Stimulated activated CD8-positive, alpha-beta memory T cell treated with anti-CD3 and anti-CD28 coated beads, Interleukin-4, amount 100 ng/mL, for 1 hour (primary cell): ENCODE measurements around the gene PDLIM1.
A peak's percentile ranks its signal among the peaks of the same experiment; 100 is the strongest.

Experiments
- DNase-seq, 2 donors: peaks; one replicate each; pipeline ENCODE4 v3.0.0-alpha.2; 2020; ENCODE audit warnings: low read depth in 2 of 2, low spot score in 1 of 2

PDLIM1 gene

GRCh38 chr10:95265572-95265971 is 25.2 kb downstream of the PDLIM1 start:
- DNase-seq: no peak

DNA sequence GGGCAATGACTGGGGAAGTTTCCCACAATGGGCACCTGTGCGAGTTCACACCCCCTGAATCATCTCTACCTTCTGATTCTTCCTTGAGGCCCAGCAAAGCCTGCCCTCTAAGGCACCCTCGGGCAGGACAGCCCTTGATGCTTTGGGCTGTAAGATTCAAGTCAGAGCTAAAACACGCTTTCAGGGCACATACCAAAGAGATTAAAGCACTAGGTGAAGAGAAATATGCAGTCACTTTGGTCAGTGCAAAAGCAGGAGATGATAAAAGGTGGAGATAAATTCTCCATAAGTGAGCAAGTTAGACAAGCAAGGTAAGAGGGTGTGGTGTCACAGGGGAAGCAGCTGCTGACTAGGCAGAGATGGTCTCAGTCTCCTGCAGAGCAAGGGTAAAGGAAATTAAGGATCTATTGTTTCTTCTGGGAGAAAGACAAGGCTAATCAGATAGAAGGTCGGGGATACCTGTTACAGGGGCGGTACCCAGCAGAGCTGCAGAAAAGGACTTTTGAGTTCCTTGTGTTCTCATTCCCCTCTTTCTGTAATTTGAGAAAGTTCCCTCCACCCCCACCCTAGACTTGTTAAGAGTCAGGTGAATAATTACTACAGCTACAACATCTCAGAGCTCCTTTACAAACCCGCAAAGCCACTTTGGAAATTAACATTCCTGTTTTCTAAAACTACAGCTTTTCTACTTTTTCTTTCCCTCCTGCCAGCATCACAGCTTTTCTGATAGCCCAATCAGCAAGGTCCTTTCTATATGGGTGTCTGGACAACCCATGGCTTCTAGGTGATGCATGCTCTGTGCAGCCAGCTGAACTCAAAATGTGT is 26.4 kb downstream of the PDLIM1 start:
- DNase-seq: no peak

DNA sequence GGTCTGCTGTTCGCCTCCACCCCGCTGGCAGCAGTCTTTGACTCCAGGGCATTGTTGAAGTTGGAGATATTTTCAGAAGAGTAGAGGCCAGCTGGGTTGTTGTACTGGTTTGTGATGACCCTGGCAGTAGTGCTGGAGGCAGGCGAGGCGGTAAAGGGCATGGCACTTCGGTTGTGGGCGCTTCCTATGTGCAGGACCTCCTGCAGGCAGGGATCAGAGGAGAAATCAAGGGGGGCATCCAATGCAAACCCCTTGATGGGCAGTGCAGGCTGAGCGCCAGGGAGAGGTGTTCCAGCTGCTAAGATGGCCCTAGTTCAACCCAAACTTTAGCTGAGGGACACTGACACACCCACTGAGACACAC is 27.0 kb downstream of the PDLIM1 start:
- no peak for DNase-seq

DNA sequence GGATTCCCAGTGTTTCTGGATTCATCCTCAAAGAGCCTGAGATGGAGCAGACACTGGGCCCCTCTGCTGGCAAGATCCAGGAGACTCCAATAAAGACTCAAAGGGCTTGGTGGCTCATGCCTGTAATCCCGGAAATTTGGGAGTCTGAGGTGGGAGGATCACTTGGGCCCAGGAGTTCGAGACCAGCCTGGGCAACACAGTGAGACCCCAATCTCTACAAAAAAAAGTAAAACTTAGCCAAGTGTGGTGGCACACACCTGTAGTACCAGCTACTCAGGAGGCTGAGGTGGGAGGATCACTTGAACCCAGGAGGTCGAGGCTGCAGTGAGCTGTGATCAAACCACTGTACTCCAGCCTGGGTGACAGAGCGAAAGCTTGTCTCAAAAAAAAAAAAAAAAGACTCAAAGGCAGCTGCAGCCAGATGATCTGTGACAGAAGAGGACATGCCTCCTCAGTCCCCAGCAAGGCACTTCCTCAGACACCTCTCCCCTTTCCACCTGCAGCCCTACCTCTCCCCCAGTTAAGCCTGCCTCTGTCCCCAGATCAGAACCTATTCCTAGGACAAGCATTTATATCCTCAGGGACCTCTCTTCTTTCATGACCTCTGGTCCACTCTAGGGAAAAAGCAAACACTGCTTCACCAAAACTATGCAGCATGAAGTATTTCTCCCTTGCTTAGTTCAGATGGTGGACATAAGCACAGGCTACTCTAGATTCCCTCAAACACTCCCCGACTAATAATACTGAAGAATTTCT is 27.9 kb downstream of the PDLIM1 start:
- DNase-seq: no peak

DNA sequence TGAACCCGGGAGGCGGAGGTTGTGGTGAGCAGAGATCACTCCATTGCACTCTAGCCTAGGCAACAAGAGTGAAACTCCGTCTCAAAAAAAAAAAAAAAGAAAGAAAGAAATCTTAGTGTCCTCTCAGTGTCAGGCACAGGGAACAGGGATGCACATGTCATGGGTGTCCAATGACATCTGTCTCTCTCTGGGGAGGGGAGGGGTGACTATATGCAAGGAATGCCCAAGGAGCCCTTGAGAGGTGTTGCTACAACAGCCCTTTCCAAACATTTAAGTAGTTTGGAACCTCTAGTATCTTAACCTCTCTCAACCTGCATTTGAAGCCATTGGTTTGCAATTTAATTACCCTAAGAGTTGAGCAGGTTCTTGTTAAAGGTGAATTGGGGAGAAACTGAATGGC is 28.9 kb downstream of the PDLIM1 start:
- DNase-seq: no peak

DNA sequence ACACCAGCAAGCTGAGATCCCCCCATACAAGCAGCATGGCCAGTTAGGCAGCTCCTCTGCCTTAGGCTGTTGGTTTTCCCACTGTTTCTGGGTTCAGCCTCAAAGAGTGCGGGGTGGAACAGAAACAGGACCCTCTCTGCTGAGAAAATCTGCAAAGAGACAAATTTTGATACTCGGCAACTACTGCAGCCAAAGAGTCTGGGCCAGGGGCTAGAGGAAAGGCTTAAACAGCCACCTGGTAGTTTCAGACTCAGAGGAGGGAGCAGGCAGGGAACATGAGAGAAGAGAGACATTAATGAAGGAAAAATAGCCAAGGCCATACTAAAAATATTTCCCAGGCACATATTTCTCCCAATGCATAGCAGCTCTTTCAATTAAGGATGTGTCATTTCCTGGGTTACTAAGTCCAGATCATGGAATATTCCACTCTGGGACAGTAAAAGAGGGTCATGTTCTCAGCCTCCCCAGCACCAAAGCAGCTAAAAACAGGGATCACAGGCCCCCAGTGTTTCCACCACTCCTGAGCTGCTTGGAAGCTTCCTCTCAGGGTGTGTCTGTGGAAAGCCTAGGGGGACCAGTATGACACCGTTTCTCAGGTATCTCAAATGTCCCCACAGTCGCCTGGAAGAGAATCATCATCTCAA is 29.8 kb downstream of the PDLIM1 start:
- DNase-seq: no peak

GRCh38 chr10:95260397-95260881 is 30.4 kb downstream of the PDLIM1 start:
- no peak for DNase-seq

DNA sequence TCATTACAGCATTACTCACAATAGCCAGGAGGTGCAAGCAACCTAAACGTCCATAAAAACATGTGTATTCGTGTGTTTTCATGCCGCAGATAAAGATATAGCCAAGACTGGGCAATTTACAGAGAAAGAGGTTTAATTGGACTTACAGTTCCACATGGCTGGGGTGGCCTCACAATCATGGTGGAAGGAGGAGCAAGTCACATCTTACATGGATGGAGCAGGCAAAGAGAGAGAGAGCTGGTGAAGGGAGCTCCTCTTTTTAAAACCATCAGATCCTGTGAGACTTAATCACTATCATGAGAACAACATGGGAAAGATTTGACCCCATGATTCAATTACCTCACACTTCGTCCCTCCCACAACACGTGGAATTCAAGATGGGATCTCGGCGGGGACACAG is 33.0 kb downstream of the PDLIM1 start:
- DNase-seq: no peak

GRCh38 chr10:95256268-95256667 is 34.5 kb downstream of the PDLIM1 start:
- DNase-seq: no peak

GRCh38 chr10:95254629-95255028 is 36.2 kb downstream of the PDLIM1 start:
- DNase-seq: no peak

DNA sequence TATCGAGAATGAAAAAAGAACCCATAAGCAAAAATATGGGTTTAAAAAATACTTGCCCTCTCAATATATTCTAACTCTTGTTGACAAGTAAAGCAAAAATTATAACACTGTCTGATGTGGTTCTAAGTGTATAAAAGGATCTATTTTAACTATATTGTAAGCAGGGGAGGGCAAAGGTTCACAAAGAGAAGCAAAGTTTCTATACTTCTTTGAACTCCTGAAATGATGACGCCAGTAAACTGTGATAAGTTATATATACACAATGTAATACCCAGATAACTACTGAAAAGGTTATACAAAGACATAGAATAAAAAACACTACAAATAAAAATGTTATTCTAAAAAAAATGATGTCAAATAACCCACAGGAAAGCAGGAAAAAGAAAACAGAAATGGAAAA is 37.1 kb downstream of the PDLIM1 start:
- no peak for DNase-seq

DNA sequence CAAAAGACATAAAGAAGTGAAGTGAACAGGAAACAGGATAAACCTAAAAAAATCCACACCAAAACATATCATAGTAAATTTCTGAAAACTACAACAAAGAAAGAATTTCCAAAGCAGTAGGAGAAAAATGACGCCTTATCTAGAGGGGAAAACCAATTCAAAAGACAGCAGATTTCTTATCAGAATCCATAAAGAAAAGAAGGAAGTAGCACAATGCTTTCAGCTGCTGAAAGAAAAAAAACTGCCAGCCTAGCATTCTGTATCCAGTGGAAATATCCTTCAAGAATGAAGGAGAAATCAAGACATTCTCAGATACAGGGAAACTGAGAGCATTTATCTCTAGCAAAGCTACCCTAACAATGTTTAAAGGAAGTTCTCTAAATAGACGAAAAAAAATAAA is 37.8 kb downstream of the PDLIM1 start:
- DNase-seq: no peak

GRCh38 chr10:95250856-95251255 is 39.9 kb downstream of the PDLIM1 start:
- DNase-seq: no peak

DNA sequence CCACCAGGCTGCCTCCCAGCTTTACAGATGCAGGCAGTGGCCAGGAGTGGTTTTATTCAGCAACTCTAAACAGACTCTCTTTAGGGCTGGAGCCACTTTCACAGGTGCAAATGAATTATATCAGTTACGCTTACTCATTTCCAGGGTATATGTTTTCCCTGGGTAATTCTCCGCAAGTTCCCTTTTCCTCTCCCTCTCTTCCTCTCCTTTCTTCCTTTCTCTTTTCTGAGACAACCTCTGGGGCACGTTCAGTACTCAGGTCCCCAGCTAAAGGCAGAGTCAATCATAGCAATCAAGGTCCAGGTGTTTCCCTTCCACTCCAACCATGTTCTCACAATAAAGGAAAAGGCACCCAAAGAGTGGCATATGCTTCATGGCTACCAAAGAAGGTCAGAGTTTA is 41.3 kb downstream of the PDLIM1 start:
- DNase-seq: no peak

- no peak for DNase-seq
Observed at GRCh38 chr10:95248989-95249388, 41.8 kb downstream of the PDLIM1 start.

GRCh38 chr10:95247881-95248583 is 42.8 kb downstream of the PDLIM1 start:
- DNase-seq: no peak

DNA sequence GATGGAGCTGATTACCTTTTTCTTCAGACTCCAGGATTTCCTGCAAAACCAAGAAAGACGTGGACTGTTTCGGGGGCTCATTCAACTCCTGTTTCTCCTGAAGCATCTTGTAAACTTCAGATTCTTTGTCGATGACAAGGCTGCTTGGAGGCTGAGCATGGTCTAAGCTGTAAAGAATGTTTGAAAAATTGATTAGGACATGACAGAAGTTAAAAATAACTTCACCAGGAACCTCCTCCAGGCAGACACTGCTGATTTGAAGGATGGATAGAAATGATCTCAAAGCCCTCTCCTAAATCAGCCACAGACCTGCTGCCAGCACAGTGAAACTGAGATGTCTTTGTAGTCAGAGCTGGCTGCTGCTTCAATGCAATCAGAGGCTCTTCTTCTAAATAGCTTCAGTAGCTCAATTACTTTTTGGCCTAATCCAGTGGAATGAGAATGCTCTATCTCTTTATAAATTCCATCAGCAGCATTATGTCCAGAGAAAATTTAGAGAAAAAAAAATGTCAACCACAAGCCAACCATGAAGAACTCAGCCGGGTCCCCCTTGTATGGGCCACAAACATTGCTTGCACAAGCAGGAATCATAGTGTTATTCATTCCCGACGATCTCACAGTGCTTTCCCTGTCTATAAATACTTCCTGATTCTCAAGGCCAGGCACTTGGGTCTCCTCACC is 43.5 kb downstream of the PDLIM1 start:
- DNase-seq: no peak

- DNase-seq: peak; percentile 26 to 27
Observed at GRCh38 chr10:95246582-95247051, 44.2 kb downstream of the PDLIM1 start.

GRCh38 chr10:95245425-95246055 is 45.3 kb downstream of the PDLIM1 start:
- DNase-seq: no peak

GRCh38 chr10:95244152-95244551 is 46.7 kb downstream of the PDLIM1 start:
- no peak for DNase-seq
